ENCODE data around the gene THOC7. TPM values are rescaled to one million over a fixed set of nuclear protein-coding genes. Genes with fewer than 3 reads are reported as not detected.

Gene THOC7
- polyA plus RNA-seq, 4 donors = 66.4 to 90.0 (median 76.5) TPM

Other genes with a start within 250 kb of the THOC7 start
- gene SNTN, start 211.1 kb downstream of the THOC7 start, polyA plus RNA-seq (ENCODE audit: insufficient read length in 4 of 4) = under 1 TPM in 1 of 4 donors, not detected in 3; 0.03 TPM
- 1 to 10 TPM in 2 of 4 donors, under 1 TPM in 1, not detected in 1; 0.31 to 1.2 (median 1.2) TPM for gene C3orf49, start 44.5 kb downstream of the THOC7 start, polyA plus RNA-seq (ENCODE audit: insufficient read length in 4 of 4)
- gene ATXN7, start 62 bp upstream of the THOC7 start, polyA plus RNA-seq (ENCODE audit: insufficient read length in 4 of 4) = 10 to 100 TPM; 13.7 to 34.7 (median 22.2) TPM
- gene SCAANT1, start 48.6 kb upstream of the THOC7 start, polyA plus RNA-seq (ENCODE audit: insufficient read length in 4 of 4) = 1 to 10 TPM in 2 of 4 donors, not detected in 2; 1.0 to 1.8 TPM
- gene PSMD6, start 159.7 kb upstream of the THOC7 start, polyA plus RNA-seq (ENCODE audit: insufficient read length in 4 of 4) = 100 to 1,000 TPM; 109 to 132 (median 112) TPM